Frontal cortex (tissue), 4 donors: Measurements from ENCODE around the gene GAS5. TPM values are rescaled to one million over a fixed set of nuclear protein-coding genes. Genes with fewer than 3 reads are reported as not detected.

Source experiments
- DNase-seq, 2 donors: peaks; one replicate each; pipeline ENCODE4 v3.0.0; 2012; ENCODE audit warnings: low spot score in 2 of 2
- FAIRE-seq: peaks from 2 replicates; lab custom pipeline; 2012; peaks lifted over from hg19 to GRCh38; lab: Jason Lieb, UNC
- total RNA-seq: library from RNA; depleted of rRNA; stranded (reverse); fragments of >200 nt; gene quantifications from one replicate; pipeline ENCODE4 v1.2.3, GENCODE V29; 2014
- donor health status: control.
- donor health status: control.
- donor health status: control.

The GAS5 gene
- total RNA-seq, 1 donor from 2014 or later = 760 TPM

DNA sequence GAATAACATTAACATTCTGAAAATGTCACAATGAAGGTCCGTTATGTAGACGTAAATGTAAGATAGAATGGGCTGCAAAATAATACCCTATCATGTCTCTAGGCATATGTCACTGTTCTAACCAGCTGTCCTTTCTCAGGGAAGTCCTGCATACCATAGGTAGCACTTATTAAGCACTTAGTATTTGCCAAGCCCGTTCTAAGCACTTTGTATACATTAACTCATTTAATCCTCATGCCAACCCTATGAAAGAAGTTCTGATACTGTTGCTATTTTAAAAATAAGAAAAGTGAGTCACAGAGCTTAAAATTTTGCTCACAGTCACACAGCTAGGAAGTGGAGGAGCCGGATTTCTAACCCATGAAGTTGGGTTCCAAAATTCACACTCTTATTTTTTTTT, 15.7 kb downstream of the GAS5 start:
- no peak for DNase-seq
- FAIRE-seq = no peak

- FAIRE-seq (no peak), DNase-seq (no peak)
These were observed 35.0 kb downstream of the GAS5 start for GRCh38 chr1:173832748-173833147.

DNA sequence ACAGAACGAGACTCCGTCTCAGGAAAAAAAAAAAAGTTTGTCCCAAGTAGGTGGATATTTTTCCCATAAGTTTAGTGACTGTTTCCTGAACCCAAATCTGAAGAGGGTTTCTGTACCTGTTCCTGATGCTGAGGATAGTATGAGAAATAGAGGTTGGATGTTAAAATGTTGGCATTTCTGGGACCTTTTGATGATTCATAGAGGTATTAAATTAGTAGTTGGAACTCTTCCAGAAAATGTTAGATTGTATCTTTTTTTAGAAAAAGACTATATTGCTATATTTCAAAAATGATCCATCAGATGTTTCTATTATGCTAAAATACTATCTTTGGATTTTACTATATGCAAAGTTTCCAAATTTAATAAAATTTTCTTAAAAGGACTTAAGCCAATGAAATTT, 40.2 kb downstream of the GAS5 start:
- DNase-seq = no peak
- no peak for FAIRE-seq

GRCh38 chr1:173824315-173825081, 43.3 kb downstream of the GAS5 start, which contains the start of the genes CENPL and DARS2:
TSS of gene CENPL (minus strand) at chr1:173824883. CDS start at chr1:173811299, 13,584 bp downstream.
TSS of gene DARS2 (plus strand) at chr1:173824673. CDS start at chr1:173825230, 557 bp downstream.
- DNase-seq = peak; percentile 83 to 84
- peak; percentile 8 for FAIRE-seq

GRCh38 chr1:173823781-173824314, 43.9 kb downstream of the GAS5 start:
- DNase-seq = no peak
- no peak for FAIRE-seq

- DNase-seq (no peak), FAIRE-seq (no peak)
These were observed 46.1 kb downstream of the GAS5 start for GRCh38 chr1:173821680-173822079.

- FAIRE-seq = no peak
These were observed 49.3 kb downstream of the GAS5 start for GRCh38 chr1:173818459-173818858.

More at GRCh38 chr1:173818459-173818858, 49.3 kb downstream of the GAS5 start:
- DNase-seq = no peak

Other genes starting within 250 kb of the GAS5 start
- not detected for gene TEX50, start 232.7 kb downstream of the GAS5 start, total RNA-seq
- gene ANKRD45, start 198.1 kb downstream of the GAS5 start, total RNA-seq = 14.7 TPM
- gene KLHL20, start 153.0 kb downstream of the GAS5 start, total RNA-seq = 31.0 TPM
- gene DARS2, start 43.3 kb downstream of the GAS5 start, total RNA-seq = 17.1 TPM
- gene CENPL, start 43.1 kb downstream of the GAS5 start, total RNA-seq = 19.6 TPM
- gene ZBTB37, start 391 bp upstream of the GAS5 start, total RNA-seq = 33.4 TPM
- not detected for gene SERPINC1, start 49.3 kb upstream of the GAS5 start, total RNA-seq
- gene RC3H1, start 154.4 kb upstream of the GAS5 start, total RNA-seq = 27.3 TPM